ENCODE measurements around the gene DAB1.

Gene DAB1

GRCh38 chr1:57393058-57393584 is 30.7 kb downstream of the DAB1 start:
- Histone ChIP-seq H3K4me2 (ENCODE audit: low read depth, low read length, poor library complexity, severe bottlenecking) (no peak overlapping the region), H2AFZ (ENCODE audit: low read depth, low read length, severe bottlenecking) (no peak overlapping the region), H3K27me3 (ENCODE audit: low read length) (no peaks in the 10 kb centered on the region), H3K4me3 (ENCODE audit: insufficient read depth, low read length, poor library complexity, severe bottlenecking) (no peak overlapping the region), H4K20me1 (ENCODE audit: low read depth, low read length) (no peaks in the 10 kb centered on the region), H3K36me3 (ENCODE audit: low read length) (no peaks in the 10 kb centered on the region), H3K9me2 (replicated peaks; ENCODE audit: insufficient read depth, low read length) (no peaks in the 10 kb centered on the region), H3K9ac (ENCODE audit: low read length) (no peak overlapping the region), H3K27ac (ENCODE audit: low read depth, low read length) (no peak overlapping the region), H3K9me3 (ENCODE audit: insufficient read depth, low read length) (no peaks in the 10 kb centered on the region), H3F3A (ENCODE audit: insufficient read depth) (no peaks in the 10 kb centered on the region), H3K79me2 (ENCODE audit: insufficient read depth, low read length) (no peaks in the 10 kb centered on the region)
- TF ChIP-seq EZH2phosphoT487 (conservative IDR thresholded peaks at IDR 0.05; ENCODE audit: low read length): no peak

DNA sequence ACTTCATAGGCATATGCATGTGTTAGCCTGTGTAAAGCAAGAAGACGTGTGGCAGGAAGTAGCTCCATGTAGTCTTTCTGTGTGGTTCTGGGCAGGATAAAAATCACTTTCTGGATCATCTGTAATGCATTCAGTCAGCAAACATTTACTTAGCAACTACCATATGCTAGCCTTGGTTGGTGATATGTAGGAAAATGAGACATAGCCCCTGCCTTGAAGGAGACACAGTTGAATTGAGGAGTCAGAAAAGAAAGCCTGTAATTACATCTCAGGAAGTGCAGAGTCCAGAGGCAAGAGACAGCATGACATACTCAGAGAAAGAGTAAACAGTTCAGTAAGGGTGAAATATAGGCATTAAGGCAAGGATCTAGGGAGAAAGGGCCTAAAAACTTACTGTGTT is 38.5 kb downstream of the DAB1 start:
- H3K36me3 ChIP-seq (ENCODE audit: low read length): no peaks in the 10 kb centered on the region
- no peaks in the 10 kb centered on the region for H3K9me2 ChIP-seq (replicated peaks; ENCODE audit: insufficient read depth, low read length)
- H3K4me2 ChIP-seq (ENCODE audit: low read depth, low read length, poor library complexity, severe bottlenecking): no peak overlapping the region
- H3K27me3 ChIP-seq (ENCODE audit: low read length): no peaks in the 10 kb centered on the region
- no peaks in the 10 kb centered on the region for H3K9me3 ChIP-seq (ENCODE audit: insufficient read depth, low read length)
- H3F3A ChIP-seq (ENCODE audit: insufficient read depth): no peaks in the 10 kb centered on the region
- TF ChIP-seq, protein P1, sequence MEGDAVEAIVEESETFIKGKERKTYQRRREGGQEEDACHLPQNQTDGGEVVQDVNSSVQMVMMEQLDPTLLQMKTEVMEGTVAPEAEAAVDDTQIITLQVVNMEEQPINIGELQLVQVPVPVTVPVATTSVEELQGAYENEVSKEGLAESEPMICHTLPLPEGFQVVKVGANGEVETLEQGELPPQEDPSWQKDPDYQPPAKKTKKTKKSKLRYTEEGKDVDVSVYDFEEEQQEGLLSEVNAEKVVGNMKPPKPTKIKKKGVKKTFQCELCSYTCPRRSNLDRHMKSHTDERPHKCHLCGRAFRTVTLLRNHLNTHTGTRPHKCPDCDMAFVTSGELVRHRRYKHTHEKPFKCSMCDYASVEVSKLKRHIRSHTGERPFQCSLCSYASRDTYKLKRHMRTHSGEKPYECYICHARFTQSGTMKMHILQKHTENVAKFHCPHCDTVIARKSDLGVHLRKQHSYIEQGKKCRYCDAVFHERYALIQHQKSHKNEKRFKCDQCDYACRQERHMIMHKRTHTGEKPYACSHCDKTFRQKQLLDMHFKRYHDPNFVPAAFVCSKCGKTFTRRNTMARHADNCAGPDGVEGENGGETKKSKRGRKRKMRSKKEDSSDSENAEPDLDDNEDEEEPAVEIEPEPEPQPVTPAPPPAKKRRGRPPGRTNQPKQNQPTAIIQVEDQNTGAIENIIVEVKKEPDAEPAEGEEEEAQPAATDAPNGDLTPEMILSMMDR (IDR thresholded peaks at IDR 0.05; ENCODE audit: insufficient read depth, low read length, poor library complexity, severe bottlenecking): no peak
- no peak for TF ChIP-seq EZH2phosphoT487 (conservative IDR thresholded peaks at IDR 0.05; ENCODE audit: low read length)
- H3K4me3 ChIP-seq (ENCODE audit: insufficient read depth, low read length, poor library complexity, severe bottlenecking): no peak overlapping the region
- no peak overlapping the region for H3K9ac ChIP-seq (ENCODE audit: low read length)
- no peaks in the 10 kb centered on the region for H3K79me2 ChIP-seq (ENCODE audit: insufficient read depth, low read length)
- H3K27ac ChIP-seq (ENCODE audit: low read depth, low read length): no peak overlapping the region
- no peaks in the 10 kb centered on the region for H4K20me1 ChIP-seq (ENCODE audit: low read depth, low read length)
- no peak overlapping the region for H2AFZ ChIP-seq (ENCODE audit: low read depth, low read length, severe bottlenecking)

GRCh38 chr1:57384901-57385300 is 39.0 kb downstream of the DAB1 start:
- Histone ChIP-seq H3K9me2 (replicated peaks; ENCODE audit: insufficient read depth, low read length) (no peaks in the 10 kb centered on the region), H3K27ac (ENCODE audit: low read depth, low read length) (no peak overlapping the region), H3K4me3 (ENCODE audit: insufficient read depth, low read length, poor library complexity, severe bottlenecking) (no peak overlapping the region), H3K27me3 (ENCODE audit: low read length) (no peaks in the 10 kb centered on the region), H3K79me2 (ENCODE audit: insufficient read depth, low read length) (no peaks in the 10 kb centered on the region), H3K36me3 (ENCODE audit: low read length) (no peaks in the 10 kb centered on the region), H3K4me2 (ENCODE audit: low read depth, low read length, poor library complexity, severe bottlenecking) (no peak overlapping the region), H3K9me3 (ENCODE audit: insufficient read depth, low read length) (no peaks in the 10 kb centered on the region), H3F3A (ENCODE audit: insufficient read depth) (no peaks in the 10 kb centered on the region), H3K9ac (ENCODE audit: low read length) (no peak overlapping the region), H2AFZ (ENCODE audit: low read depth, low read length, severe bottlenecking) (no peak overlapping the region), H4K20me1 (ENCODE audit: low read depth, low read length) (no peaks in the 10 kb centered on the region)
- TF ChIP-seq EZH2phosphoT487 (conservative IDR thresholded peaks at IDR 0.05; ENCODE audit: low read length): no peak
- TF ChIP-seq, protein P1 (IDR thresholded peaks at IDR 0.05; ENCODE audit: insufficient read depth, low read length, poor library complexity, severe bottlenecking): no peak

DNA sequence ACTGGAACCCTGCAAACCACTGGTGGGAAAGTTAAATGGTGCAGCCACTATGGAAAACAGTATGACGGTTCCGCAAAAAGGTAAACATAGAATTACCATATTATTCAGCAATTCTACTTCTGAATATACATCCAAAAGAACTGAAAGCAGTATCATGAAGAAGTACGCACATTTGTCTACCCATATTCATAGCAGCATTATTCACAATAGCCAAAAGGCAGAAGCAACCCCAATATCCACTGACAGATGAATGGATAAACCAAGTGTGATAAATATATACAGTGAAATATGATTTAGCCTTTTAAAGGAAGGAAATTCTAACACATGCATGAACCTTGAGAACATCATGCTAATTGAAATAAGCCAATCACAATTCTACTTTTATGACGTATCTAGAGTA is 39.6 kb downstream of the DAB1 start:
- Histone ChIP-seq H3K9ac (ENCODE audit: low read length) (no peak overlapping the region), H4K20me1 (ENCODE audit: low read depth, low read length) (no peaks in the 10 kb centered on the region), H2AFZ (ENCODE audit: low read depth, low read length, severe bottlenecking) (no peak overlapping the region), H3K4me3 (ENCODE audit: insufficient read depth, low read length, poor library complexity, severe bottlenecking) (no peak overlapping the region), H3K27ac (ENCODE audit: low read depth, low read length) (no peak overlapping the region), H3K4me2 (ENCODE audit: low read depth, low read length, poor library complexity, severe bottlenecking) (no peak overlapping the region), H3F3A (ENCODE audit: insufficient read depth) (no peaks in the 10 kb centered on the region), H3K79me2 (ENCODE audit: insufficient read depth, low read length) (no peaks in the 10 kb centered on the region), H3K9me3 (ENCODE audit: insufficient read depth, low read length) (no peaks in the 10 kb centered on the region), H3K27me3 (ENCODE audit: low read length) (no peaks in the 10 kb centered on the region), H3K36me3 (ENCODE audit: low read length) (no peaks in the 10 kb centered on the region), H3K9me2 (replicated peaks; ENCODE audit: insufficient read depth, low read length) (no peaks in the 10 kb centered on the region)
- no peak for TF ChIP-seq EZH2phosphoT487 (conservative IDR thresholded peaks at IDR 0.05; ENCODE audit: low read length)
- TF ChIP-seq, protein P1 (IDR thresholded peaks at IDR 0.05; ENCODE audit: insufficient read depth, low read length, poor library complexity, severe bottlenecking): no peak
